Liver (tissue), 9 donors: ENCODE data around the gene OST4. TPM values are rescaled to one million over a fixed set of nuclear protein-coding genes. Genes with fewer than 3 reads are reported as not detected.

Experiments
- DNase-seq: peaks from one replicate; pipeline ENCODE4 v3.0.0-alpha.2; 2017; ENCODE audit warnings: low spot score
- H3K27ac ChIP-seq, 2 donors: one replicate each; pipeline ENCODE4 v1.7.0; 2013; ENCODE audit warnings: inconsistent platforms in 2 of 2, low read length in 2 of 2, control low read depth in 1 of 2, low read depth in 1 of 2, mild to moderate bottlenecking in 1 of 2
- H3K27me3 ChIP-seq, 4 donors: one replicate each; pipeline versions ENCODE4 v1.6.1 to v1.7.0; 2013; ENCODE audit warnings: low read length in 3 of 4, inconsistent platforms in 1 of 4, mild to moderate bottlenecking in 1 of 4, moderate library complexity in 1 of 4; ENCODE audit not compliant: control insufficient read depth in 4 of 4, insufficient read depth in 4 of 4
- H3K36me3 ChIP-seq, 4 donors: one replicate each; pipeline versions ENCODE4 v1.6.1 to v1.7.0; 2013; ENCODE audit warnings: low read length in 3 of 4, mild to moderate bottlenecking in 3 of 4, low read depth in 1 of 4, moderate library complexity in 1 of 4; ENCODE audit not compliant: control insufficient read depth in 4 of 4, insufficient read depth in 3 of 4
- H3K4me1 ChIP-seq, 4 donors: one replicate each; pipeline versions ENCODE4 v1.6.1 to v1.7.0; 2013; ENCODE audit warnings: low read length in 3 of 4, mild to moderate bottlenecking in 3 of 4, moderate library complexity in 1 of 4; ENCODE audit not compliant: control insufficient read depth in 4 of 4, insufficient read depth in 4 of 4
- H3K4me3 ChIP-seq, 3 donors: one replicate each; pipeline versions ENCODE4 v1.6.1 to v1.7.0; 2013; ENCODE audit warnings: low read length in 3 of 3, control low read depth in 1 of 3, low read depth in 1 of 3, mild to moderate bottlenecking in 1 of 3
- H3K9ac ChIP-seq, 2 donors: one replicate each; pipeline ENCODE4 v1.7.0; 2013; ENCODE audit warnings: low read length in 2 of 2, mild to moderate bottlenecking in 2 of 2, moderate library complexity in 2 of 2, control low read depth in 1 of 2, low read depth in 1 of 2
- H3K9me3 ChIP-seq, 4 donors: one replicate each; pipeline versions ENCODE4 v1.6.1 to v1.7.0; 2013; ENCODE audit warnings: low read length in 3 of 4; ENCODE audit not compliant: control insufficient read depth in 4 of 4
- EGR1 ChIP-seq, 2 donors: IDR thresholded peaks; 2 replicates each; pipeline ENCODE4 v1.6.1; 2016 to 2018; ENCODE audit warnings: antibody characterized with exemption in 2 of 2, low read depth in 2 of 2
- FOXA1 ChIP-seq: IDR thresholded peaks from 2 replicates; pipeline ENCODE4 v1.6.1; 2016; ENCODE audit warnings: antibody characterized with exemption
- FOXA2 ChIP-seq: IDR thresholded peaks from 2 replicates; pipeline ENCODE4 v1.6.1; 2016; ENCODE audit warnings: antibody characterized with exemption
- GABPA ChIP-seq, 2 donors: IDR thresholded peaks in 1 of 2; conservative IDR thresholded peaks in 1 of 2; 2 replicates each; pipeline ENCODE4 v1.6.1; 2016; ENCODE audit warnings: antibody characterized with exemption in 2 of 2, mild to moderate bottlenecking in 1 of 2, moderate library complexity in 1 of 2
- HNF4A ChIP-seq, 2 donors: conservative IDR thresholded peaks; 2 replicates each; pipeline ENCODE4 v1.6.1; 2016; ENCODE audit warnings: antibody characterized with exemption in 2 of 2, mild to moderate bottlenecking in 2 of 2
- HNF4G ChIP-seq: IDR thresholded peaks from 2 replicates; pipeline ENCODE4 v1.6.1; 2016; ENCODE audit warnings: antibody characterized with exemption
- JUND ChIP-seq, 2 donors: IDR thresholded peaks; 2 replicates each; pipeline ENCODE4 v1.6.1; 2016; ENCODE audit warnings: antibody characterized with exemption in 2 of 2
- NR2F2 ChIP-seq: IDR thresholded peaks from 2 replicates; pipeline ENCODE4 v1.6.1; 2016; ENCODE audit warnings: antibody characterized with exemption
- RXRA ChIP-seq, 2 donors: IDR thresholded peaks; 2 replicates each; pipeline ENCODE4 v1.6.1; 2017 to 2018; ENCODE audit warnings: antibody characterized with exemption in 2 of 2, mild to moderate bottlenecking in 1 of 2
- SP1 ChIP-seq: IDR thresholded peaks from 2 replicates; pipeline ENCODE4 v1.6.1; 2018; ENCODE audit warnings: antibody characterized with exemption, mild to moderate bottlenecking
- TAF1 ChIP-seq: conservative IDR thresholded peaks from 2 replicates; pipeline ENCODE4 v1.6.1; 2016; ENCODE audit warnings: antibody characterized with exemption, mild to moderate bottlenecking
- WGBS: extraction: QIAGEN DNeasy Blood & Tissue Kit; methylation state at CpG from one replicate; pipeline ENCODE4 v1.1.7; 2013; 5-methylcytosine and 5-hydroxymethylcytosine counted together
- polyA plus RNA-seq, 2 donors: library from polyadenylated mRNA; stranded (reverse) in 1 of 2; unstranded in 1 of 2; fragments of 200-250 nt in 1 of 2; fragments of >200 nt in 1 of 2; fragmentation: Nextera tagmentation in 1 of 2; extraction: Ambion mirVana in 1 of 2; gene quantifications; one replicate each; pipeline versions ENCODE4 v1.2.1 to v1.2.3, GENCODE V29; 2013 to 2015
- total RNA-seq, 2 donors: library from RNA; depleted of rRNA; stranded (reverse); fragments of >200 nt; gene quantifications; one replicate each; pipeline ENCODE4 v1.2.3, GENCODE V29; 2014
- TF ChIP-seq, protein P1 (sequence below): IDR thresholded peaks from 2 replicates; pipeline ENCODE4 v1.6.1; 2016; ENCODE audit warnings: antibody characterized with exemption
- TF ChIP-seq, protein P2 (sequence below): fragments of 150-350 bp; IDR thresholded peaks from 2 replicates; pipeline ENCODE4 v1.5.1; 2017; ENCODE audit warnings: improper control_type of control experiment, low read depth, low read length; ENCODE audit not compliant: missing input control
- TF ChIP-seq, protein P3 (sequence below): IDR thresholded peaks from 2 replicates; pipeline ENCODE4 v1.6.1; 2016; ENCODE audit warnings: antibody characterized with exemption
- TF ChIP-seq, protein P4 (sequence below): IDR thresholded peaks from 2 replicates; pipeline ENCODE4 v1.6.1; 2016; ENCODE audit warnings: antibody characterized with exemption, mild to moderate bottlenecking
- donor health status: healthy.
- donor health status: healthy.
- donor health status: healthy.
- donor health status: healthy.
- donor health status: healthy.

OST4 gene
- total and polyA plus RNA-seq, 4 donors = 94.8 to 377 (median 206) TPM

DNA sequence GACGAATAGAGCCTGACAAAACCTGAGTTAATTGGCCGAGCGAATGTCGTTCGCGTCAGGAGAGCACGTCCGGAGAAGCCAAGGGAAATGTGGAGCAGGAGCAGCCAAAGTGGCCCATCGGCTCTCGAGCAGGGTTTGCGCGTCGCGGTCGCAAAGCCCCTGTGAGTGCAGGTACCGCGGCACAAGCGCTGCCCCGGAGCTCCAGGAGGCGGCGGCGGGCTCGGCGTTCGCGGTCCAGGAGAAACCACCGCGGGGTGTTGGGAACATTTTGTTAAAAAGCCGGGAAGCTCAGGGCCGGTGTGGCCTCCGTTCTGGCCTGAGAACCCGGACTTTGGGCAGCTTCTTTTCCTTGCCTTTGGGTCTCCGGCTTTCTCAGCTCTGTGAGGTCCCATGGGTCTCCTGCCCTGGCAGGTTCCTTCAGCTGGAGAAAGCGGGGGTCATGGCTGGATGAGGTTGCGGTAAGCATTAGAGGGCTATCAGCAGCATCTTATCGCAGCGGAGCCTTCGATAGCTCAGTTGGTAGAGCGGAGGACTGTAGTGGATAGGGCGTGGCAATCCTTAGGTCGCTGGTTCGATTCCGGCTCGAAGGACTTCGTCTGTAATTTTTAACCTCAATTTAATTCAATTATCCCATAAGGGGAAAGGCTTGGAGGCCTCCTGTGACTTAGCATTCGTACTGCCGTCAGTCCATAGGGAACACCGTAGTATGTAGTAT, 21.0 kb downstream of the OST4 start (continued):
- TF ChIP-seq, protein P1, sequence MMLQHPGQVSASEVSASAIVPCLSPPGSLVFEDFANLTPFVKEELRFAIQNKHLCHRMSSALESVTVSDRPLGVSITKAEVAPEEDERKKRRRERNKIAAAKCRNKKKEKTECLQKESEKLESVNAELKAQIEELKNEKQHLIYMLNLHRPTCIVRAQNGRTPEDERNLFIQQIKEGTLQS = peak; percentile 100
- peak in 1 of 2 donors; percentile 23 for TF ChIP-seq HNF4A (conservative IDR thresholded peaks at IDR 0.05)
- TF ChIP-seq FOXA2 = peak; percentile 3
- TF ChIP-seq, protein P2, sequence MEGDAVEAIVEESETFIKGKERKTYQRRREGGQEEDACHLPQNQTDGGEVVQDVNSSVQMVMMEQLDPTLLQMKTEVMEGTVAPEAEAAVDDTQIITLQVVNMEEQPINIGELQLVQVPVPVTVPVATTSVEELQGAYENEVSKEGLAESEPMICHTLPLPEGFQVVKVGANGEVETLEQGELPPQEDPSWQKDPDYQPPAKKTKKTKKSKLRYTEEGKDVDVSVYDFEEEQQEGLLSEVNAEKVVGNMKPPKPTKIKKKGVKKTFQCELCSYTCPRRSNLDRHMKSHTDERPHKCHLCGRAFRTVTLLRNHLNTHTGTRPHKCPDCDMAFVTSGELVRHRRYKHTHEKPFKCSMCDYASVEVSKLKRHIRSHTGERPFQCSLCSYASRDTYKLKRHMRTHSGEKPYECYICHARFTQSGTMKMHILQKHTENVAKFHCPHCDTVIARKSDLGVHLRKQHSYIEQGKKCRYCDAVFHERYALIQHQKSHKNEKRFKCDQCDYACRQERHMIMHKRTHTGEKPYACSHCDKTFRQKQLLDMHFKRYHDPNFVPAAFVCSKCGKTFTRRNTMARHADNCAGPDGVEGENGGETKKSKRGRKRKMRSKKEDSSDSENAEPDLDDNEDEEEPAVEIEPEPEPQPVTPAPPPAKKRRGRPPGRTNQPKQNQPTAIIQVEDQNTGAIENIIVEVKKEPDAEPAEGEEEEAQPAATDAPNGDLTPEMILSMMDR = peak; percentile 32

DNA sequence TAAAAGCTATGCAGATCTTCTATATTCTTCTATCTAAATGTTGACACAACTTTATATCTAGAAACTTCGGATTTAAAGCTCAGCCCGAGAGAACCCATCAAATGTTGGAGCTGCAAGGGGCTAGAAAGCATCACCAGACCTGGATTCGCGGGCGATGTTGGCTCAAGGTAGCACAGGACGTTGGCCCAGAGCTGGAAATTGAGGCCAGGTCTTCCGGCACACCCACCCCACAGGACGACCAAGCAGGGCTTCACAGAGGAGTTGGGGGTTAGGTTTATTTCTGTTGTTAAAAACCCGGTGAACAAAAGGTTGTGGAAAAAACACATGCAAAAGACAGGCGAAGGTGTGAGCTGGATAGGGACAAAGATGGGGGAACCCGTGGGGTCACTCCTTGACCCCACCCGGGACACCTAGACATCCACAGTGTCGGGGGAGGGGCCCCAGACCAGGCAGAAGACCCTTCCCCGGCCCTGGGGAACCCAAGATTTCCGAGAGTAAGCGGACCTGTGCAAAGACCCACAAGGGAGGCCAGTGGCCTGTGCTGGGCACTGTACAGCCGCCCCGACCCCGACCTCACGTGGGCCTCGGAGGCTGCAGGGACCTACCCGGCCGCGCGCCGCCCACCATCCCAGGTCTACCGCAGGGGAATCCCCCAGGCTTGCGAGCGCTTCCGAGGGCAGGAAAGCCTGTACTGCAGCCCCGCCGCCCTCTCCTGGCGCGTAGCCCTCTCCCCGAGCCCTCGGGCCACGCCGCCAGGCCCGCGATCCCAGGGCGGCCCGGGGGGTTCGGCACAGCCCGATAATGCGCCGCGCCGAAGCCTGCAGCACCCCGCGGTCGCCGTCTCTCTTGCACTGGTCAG, 21.8 kb downstream of the OST4 start:
- H3K36me3 ChIP-seq = peaks cover 0 to 3% (median 2%) of the 10 kb centered on the region in 4 donors
- no peaks in the 10 kb centered on the region for H3K9me3 ChIP-seq
- TF ChIP-seq JUND (IDR thresholded peaks at IDR 0.05) = no peak
- TF ChIP-seq, protein P3, sequence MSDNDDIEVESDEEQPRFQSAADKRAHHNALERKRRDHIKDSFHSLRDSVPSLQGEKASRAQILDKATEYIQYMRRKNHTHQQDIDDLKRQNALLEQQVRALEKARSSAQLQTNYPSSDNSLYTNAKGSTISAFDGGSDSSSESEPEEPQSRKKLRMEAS = no peak
- no peak for TF ChIP-seq SP1
- TF ChIP-seq NR2F2 = no peak
- TF ChIP-seq HNF4G = no peak
- TF ChIP-seq GABPA (IDR thresholded peaks at IDR 0.05 in 1 of 2, conservative IDR thresholded peaks at IDR 0.05 in 1 of 2) = no peak
- no peak for TF ChIP-seq HNF4A (conservative IDR thresholded peaks at IDR 0.05)
- H3K4me3 ChIP-seq = peak overlapping the region; percentile 28 to 72 (median 58)
- H3K9ac ChIP-seq = peak overlapping the region in 1 of 2 donors; percentile 43
- DNase-seq = peak; percentile 58
- no peaks in the 10 kb centered on the region for H3K27me3 ChIP-seq
- H3K27ac ChIP-seq = peak overlapping the region; percentile 77 to 79
- H3K4me1 ChIP-seq = peaks cover 6 to 24% (median 14%) of the 10 kb centered on the region in 4 donors
- WGBS = 16% methylated on average over 52 of the region's 52 CpGs

DNA sequence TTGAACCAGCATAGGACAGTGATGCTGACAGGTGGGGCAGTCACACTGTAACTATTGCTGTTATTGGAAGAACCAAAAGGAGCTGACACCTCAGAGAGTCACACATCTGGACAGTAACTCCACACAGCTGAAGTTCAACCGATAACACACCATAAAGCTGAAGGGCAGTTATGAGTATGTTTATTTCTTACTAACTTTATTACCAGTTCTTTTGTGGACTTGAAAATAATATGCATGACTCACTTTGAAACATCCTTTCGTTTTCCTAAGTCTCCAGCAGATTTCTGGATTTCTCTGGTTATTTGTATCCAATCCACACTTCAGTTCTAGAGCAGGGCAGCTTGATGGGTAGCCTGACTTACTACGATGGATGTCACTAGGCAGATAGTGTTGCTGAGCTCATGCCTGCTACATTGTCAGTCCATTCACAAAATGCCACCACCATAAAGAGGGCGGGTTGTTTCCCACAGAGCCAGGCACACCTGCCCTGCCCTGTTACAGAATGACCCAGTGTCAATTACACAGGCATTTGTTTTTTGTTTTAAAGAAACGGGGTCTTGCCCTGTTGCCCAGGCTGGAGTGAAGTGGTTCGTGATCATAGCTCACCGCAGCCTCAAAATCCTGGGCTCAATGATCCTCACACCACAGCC, 28.3 kb downstream of the OST4 start:
- Histone ChIP-seq H3K27ac (no peak overlapping the region), H3K9ac (no peak overlapping the region), H3K36me3 (peaks cover 15 to 43% (median 30%) of the 10 kb centered on the region in 4 donors), H3K27me3 (no peaks in the 10 kb centered on the region), H3K4me1 (peaks cover 0 to 11% (median 3%) of the 10 kb centered on the region in 4 donors), H3K9me3 (no peaks in the 10 kb centered on the region), H3K4me3 (no peak overlapping the region)
- WGBS = 87% methylated on average over 7 of the region's 7 CpGs
- no peak for DNase-seq
- TF ChIP-seq, protein P2 = no peak
- TF ChIP-seq HNF4A (conservative IDR thresholded peaks at IDR 0.05) (no peak), RXRA (IDR thresholded peaks at IDR 0.05) (no peak), EGR1 (IDR thresholded peaks at IDR 0.05; ENCODE audit: low read depth in 2 of 2) (no peak), JUND (IDR thresholded peaks at IDR 0.05) (no peak), NR2F2 (no peak), FOXA1 (no peak), TAF1 (no peak), FOXA2 (no peak), SP1 (no peak)
- TF ChIP-seq, protein P1 = no peak
- TF ChIP-seq, protein P4, sequence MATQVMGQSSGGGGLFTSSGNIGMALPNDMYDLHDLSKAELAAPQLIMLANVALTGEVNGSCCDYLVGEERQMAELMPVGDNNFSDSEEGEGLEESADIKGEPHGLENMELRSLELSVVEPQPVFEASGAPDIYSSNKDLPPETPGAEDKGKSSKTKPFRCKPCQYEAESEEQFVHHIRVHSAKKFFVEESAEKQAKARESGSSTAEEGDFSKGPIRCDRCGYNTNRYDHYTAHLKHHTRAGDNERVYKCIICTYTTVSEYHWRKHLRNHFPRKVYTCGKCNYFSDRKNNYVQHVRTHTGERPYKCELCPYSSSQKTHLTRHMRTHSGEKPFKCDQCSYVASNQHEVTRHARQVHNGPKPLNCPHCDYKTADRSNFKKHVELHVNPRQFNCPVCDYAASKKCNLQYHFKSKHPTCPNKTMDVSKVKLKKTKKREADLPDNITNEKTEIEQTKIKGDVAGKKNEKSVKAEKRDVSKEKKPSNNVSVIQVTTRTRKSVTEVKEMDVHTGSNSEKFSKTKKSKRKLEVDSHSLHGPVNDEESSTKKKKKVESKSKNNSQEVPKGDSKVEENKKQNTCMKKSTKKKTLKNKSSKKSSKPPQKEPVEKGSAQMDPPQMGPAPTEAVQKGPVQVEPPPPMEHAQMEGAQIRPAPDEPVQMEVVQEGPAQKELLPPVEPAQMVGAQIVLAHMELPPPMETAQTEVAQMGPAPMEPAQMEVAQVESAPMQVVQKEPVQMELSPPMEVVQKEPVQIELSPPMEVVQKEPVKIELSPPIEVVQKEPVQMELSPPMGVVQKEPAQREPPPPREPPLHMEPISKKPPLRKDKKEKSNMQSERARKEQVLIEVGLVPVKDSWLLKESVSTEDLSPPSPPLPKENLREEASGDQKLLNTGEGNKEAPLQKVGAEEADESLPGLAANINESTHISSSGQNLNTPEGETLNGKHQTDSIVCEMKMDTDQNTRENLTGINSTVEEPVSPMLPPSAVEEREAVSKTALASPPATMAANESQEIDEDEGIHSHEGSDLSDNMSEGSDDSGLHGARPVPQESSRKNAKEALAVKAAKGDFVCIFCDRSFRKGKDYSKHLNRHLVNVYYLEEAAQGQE = no peak
